GF-D8 (cell line): Measurements from ENCODE around the gene FTSJ1.
"Not testable (repeated sequence)": the region's sequence is repeated elsewhere in the genome, so short reads cannot be mapped to it uniquely, and the experiment has no call there.

Source experiments
- DNase-seq: peaks from one replicate; lab custom pipeline; 2025; lab: John Stamatoyannopoulos, UW

FTSJ1 gene

GRCh38 chrX:48475774-48476577 lies at the start of gene FTSJ1:
Gene FTSJ1 (plus strand): TSS chrX:48476199. CDS start chrX:48478048, 1,849 bp downstream.
- DNase-seq = peak; percentile 78

GRCh38 chrX:48427027-48427716 lies 48.8 kb upstream of the FTSJ1 start:
- not testable (repeated sequence) for DNase-seq

- not testable (repeated sequence) for DNase-seq
Observed at GRCh38 chrX:48429606-48430005, 46.4 kb upstream of the FTSJ1 start.

GRCh38 chrX:48430166-48430565 lies 45.8 kb upstream of the FTSJ1 start:
- DNase-seq = not testable (repeated sequence)

- not testable (repeated sequence) for DNase-seq
Observed at GRCh38 chrX:48433713-48434112, 42.3 kb upstream of the FTSJ1 start.

GRCh38 chrX:48447201-48447600 lies 28.8 kb upstream of the FTSJ1 start:
- not testable (repeated sequence) for DNase-seq

- DNase-seq = no peak
Observed at GRCh38 chrX:48450076-48450475, 25.9 kb upstream of the FTSJ1 start.

GRCh38 chrX:48451708-48452107 lies 24.3 kb upstream of the FTSJ1 start:
- DNase-seq = no peak

- DNase-seq = no peak
Observed at GRCh38 chrX:48456628-48457331, 19.2 kb upstream of the FTSJ1 start.

- no peak for DNase-seq
Observed at GRCh38 chrX:48458711-48459110, 17.3 kb upstream of the FTSJ1 start.

- DNase-seq = no peak
Observed at GRCh38 chrX:48459483-48459882, 16.5 kb upstream of the FTSJ1 start.

- DNase-seq = no peak
Observed at GRCh38 chrX:48460031-48460430, 16.0 kb upstream of the FTSJ1 start.

GRCh38 chrX:48460606-48461005 lies 15.4 kb upstream of the FTSJ1 start:
- DNase-seq = no peak

- DNase-seq = no peak
Observed at GRCh38 chrX:48461830-48462229, 14.2 kb upstream of the FTSJ1 start.

GRCh38 chrX:48465336-48465933 lies 10.6 kb upstream of the FTSJ1 start:
- DNase-seq = no peak

- no peak for DNase-seq
Observed at GRCh38 chrX:48466696-48467095, 9.3 kb upstream of the FTSJ1 start.

- DNase-seq = no peak
Observed at GRCh38 chrX:48467281-48467761, 8.7 kb upstream of the FTSJ1 start.

GRCh38 chrX:48468247-48468671 lies 7.7 kb upstream of the FTSJ1 start:
- DNase-seq = peak; percentile 0

- DNase-seq = peak; percentile 1
Observed at GRCh38 chrX:48468693-48469691, 7.0 kb upstream of the FTSJ1 start.

- DNase-seq = no peak
Observed at GRCh38 chrX:48470110-48470832, 5.7 kb upstream of the FTSJ1 start, which contains the start of gene SLC38A5. Gene SLC38A5 (minus strand): TSS chrX:48470260. CDS start chrX:48467924, 2,336 bp downstream.
